Measurements from ENCODE around the gene BIN2.

- TF ChIP-seq CTCF (IDR thresholded peaks at IDR 0.05; ENCODE audit: low read length) (no peak), EZH2phosphoT487 (IDR thresholded peaks at IDR 0.05; ENCODE audit: low read length) (no peak)
Measured at GRCh38 chr12:51242120-51242519, 81.9 kb downstream of the BIN2 start.

Data from MM.1S (cell line).